Glomerular endothelial cell (primary cell): Measurements from ENCODE around the gene GALNT11. TPM values are rescaled to one million over a fixed set of nuclear protein-coding genes. Genes with fewer than 3 reads are reported as not detected.
"Not testable (repeated sequence)": the region's sequence is repeated elsewhere in the genome, so short reads cannot be mapped to it uniquely, and the experiment has no call there.

Experiments used
- DNase-seq: peaks from one replicate; pipeline ENCODE4 v3.0.0-alpha.2; 2011; ENCODE audit warnings: low read depth, low spot score; ENCODE audit errors: extremely low read depth
- total RNA-seq: library from RNA; depleted of rRNA; stranded (reverse); fragments of >200 nt; gene quantifications from 2 replicates; pipeline ENCODE4 v1.2.3, GENCODE V29; 2015

GALNT11 gene
- total RNA-seq, 1 donor from 2014 or later = 52.6 TPM

DNA sequence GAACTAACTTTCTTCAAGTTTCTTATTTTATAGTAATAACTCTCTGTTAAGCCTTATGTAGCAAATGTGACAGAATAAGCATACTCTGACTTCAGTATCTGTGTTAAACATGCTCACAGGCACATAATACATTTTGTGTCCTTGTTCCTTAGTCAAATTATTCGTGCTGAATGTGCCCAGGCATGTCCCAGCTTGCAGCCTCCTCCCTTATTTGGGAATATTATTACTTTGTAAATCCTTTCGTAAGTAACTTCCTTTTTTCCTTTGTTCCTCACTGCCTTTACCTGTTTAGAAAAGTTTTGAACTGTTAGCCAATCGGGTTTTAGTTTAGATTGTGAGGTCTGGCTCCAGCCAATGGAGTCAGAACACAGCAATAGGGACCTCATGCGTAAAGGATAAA, 46.9 kb downstream of the GALNT11 start:
- no peak for DNase-seq

DNA sequence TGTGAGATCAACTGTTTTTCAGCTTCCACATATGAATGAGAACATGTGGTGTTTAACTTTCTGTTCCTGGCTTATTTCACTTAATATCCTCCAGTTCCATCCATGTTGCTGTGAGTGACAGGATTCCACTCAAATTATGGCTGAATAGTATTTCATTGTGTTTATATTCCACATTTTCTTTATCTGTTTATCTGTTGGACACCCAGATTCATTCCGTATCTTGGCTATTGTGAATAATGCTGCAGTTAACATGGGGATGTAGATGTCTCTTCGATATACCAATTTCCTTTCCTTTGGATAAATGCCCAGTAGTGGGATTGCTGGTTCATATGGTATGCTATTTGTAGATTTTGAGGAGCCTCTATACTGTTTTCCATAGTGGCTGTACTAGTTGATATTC, 47.9 kb downstream of the GALNT11 start:
- DNase-seq = no peak

DNA sequence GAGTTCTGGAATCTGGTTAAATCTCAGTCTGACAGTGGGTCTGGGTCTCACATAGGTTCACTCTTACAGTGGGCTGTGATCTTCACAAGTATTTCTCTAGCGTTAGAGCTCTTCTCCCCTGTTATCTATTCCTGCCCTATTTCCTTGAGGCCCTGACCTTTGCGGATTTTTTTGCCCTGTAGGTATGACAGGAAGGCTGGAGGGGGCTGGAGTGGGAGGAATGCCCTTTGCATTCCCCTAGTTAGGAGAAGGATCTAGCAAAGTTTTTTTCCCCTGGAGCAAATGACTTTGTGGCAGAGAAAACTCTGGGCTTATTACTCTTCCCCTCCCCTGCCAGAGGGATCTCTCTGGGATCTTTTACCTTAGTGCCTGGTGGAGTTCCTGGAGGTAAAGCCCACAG, 49.2 kb downstream of the GALNT11 start:
- DNase-seq = no peak

DNA sequence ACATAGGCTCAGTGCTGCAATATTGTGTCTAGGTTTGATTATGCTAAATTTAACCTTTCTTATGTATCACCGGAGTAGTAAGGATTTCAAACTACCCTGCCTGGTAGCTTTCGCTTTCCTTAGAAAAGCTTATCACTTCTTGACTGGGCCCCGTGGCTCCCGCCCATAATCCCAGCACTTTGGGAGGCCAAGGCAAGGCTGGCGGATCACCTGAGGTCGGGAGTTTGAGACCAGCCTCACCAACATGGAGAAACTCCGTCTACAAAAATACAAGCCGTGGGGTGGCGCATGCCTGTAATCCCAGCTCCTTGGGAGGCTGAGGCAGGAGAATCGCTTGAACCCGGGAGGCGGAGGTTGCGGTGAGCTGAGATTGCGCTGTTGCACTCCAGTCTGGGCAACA, 49.9 kb downstream of the GALNT11 start:
- DNase-seq = not testable (repeated sequence)

DNA sequence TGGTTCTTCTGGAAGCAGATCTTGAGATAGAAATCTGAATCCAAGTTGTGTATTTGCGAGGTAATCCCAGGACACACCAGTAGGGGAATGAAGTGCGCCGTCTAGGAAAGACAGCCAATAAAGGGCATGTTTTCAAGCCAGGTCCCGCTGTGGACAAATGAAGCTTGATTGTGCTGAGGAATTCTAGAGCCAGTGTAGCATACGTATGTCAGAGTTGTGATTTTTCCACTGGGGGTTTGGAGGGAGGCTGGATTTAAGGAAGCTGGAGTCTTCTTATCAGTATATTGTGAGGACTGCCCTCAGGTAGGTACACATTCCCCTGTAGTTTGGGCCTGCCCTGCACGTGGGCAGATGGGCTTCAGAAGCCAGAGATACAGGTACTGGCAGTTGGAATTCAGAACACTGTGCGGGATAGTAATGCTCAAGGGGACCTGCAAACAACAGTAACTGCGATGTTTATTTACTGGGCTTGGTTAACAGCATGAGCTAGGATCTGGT, 50.9 kb downstream of the GALNT11 start:
- no peak for DNase-seq

DNA sequence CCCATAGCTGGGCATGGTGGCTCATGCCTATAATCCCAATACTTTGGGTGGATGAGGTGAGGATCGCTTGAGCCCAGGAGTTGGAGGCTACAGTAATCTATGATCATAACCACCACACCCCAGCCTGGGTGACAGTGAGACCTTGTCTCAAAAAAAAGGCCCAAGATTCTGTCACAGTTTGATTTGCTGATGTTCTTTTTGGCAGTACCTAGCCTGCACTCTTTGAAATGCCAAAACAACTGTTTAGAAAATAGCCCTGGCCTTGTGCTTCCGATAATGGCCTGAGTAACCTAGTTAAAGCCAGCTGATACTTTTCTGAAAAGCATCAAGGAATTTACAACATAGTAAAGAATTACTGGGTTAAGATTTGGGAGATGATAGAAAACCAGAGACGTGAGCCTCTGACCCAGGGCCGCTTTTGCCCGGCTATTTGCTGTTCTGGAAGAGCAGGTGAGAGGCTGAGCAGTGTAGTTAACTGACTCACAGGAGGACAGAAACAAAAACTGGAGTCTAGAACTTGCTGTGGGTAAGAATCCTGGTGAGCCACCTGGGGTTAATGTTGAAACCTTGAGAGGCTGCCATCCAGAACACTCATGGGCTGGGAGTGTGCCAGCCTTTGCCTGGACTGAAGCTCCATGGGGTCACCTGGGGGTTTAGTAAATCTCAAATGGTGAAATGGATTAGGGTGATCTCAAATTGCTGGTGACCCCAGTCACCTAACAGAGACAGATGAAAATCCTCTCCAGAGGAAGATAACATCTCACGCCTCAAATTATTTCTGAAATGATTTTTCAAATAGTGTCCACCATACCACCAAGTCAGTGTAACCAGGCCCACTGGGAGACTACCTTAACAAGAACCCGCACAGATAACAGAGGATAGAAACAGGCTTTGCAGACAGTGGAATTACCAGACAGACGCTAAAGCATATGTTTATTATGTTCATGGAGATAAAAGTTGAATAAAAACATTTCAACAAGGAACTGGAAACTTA, 51.8 kb downstream of the GALNT11 start:
- no peak for DNase-seq

DNA sequence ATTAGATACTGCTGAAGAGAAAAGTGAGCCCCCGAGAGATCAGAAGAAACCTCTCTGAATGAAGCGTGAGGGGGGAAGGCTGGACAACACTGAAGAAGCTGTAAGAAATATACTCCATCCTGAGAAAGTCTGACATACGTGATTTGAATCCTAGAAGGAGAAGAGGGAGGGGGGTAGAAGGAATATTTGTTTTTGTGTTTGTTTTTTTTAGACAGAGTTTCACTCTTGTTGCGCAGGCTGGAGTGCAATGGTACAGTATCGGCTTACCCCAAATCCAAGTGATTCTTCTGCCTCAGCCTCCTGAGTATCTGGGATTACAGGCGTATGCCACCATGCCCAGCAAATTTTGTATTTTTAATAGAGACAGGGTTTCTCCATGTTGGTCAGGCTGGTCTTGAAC, 52.6 kb downstream of the GALNT11 start:
- no peak for DNase-seq

DNA sequence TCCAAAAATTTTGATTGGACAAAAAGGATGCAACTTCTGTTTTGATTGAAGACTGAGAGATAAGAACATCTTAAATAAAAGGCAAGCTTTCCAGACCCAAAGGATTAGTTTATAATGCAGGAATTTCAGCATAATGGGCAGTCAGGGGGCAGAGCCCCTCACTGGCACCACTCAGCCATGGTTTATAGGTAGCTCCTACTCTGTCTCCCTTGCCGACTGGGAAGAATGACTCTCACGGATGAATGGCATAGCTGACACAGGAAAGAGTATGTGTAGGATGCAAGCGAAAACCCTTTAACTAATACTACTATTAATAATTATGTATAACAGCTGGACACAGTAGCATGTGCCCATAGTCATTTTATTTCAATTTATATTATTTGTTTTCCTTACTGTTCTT, 53.3 kb downstream of the GALNT11 start:
- no peak for DNase-seq

DNA sequence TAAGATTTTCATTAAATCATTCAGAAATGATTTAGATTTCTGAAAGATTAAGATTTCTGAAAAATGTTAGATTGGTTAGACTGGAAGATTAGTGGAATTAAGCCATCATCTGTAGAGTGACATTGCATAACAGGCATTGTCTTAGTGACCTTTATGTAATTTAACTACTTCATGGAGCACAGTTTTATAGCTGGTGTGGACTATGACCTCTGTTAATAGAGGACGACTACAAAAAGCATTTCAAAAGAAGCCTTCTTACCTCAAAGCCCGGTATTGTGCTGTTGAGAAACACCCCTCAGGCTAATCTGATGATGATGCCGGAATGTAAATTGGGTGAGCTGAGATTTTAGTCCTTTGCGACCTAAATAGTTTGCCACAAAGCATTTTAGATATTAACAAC, 55.6 kb downstream of the GALNT11 start:
- DNase-seq = no peak

DNA sequence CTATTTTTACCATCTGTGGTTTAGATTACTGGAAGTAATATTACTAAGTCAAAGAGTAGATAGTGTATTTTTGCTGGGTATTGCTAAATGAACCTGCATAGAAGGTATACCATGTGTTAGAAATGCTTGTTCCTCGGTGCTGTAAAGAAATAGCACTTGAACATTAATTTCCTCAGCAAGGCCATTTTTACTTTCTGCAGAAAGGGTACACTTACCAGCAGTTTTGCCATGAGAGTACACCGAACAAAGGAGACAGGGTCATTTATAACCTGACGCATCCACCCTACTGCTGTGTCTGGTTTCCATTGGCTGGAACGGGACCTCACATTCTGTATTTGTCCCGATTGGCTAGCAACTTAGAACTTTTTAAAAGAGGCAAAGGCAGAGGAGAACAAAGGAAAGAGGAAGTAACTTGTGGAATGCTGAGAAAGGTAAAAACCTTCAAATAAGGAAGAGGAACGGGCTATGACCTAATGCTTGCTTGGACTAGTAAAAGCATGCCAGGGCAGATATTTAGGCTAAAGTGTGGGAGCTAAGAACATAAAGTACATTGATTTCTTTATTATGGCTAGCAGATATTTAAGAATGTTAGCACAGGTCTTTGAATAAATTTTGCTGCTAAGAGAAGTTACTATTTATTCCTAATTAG, 56.7 kb downstream of the GALNT11 start:
- not testable (repeated sequence) for DNase-seq

DNA sequence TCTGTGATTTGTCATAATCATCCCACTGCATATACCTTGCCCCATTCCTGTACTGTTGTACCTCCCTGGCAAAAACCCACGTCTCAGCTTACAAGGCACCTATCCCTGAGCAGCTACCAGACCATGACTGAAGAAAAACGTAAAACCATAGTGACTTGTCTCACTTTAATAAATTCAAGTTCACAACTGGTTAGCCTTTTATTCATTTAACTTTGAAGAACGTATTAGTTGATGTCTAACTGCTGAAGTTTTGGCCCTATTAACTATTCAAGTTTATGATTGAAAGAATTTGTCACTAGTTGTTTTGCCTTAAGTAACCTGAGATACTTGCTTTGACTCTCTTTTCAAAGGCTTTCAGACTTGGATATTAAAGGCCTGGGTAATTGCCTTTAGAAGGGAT, 59.7 kb downstream of the GALNT11 start:
- no peak for DNase-seq

DNA sequence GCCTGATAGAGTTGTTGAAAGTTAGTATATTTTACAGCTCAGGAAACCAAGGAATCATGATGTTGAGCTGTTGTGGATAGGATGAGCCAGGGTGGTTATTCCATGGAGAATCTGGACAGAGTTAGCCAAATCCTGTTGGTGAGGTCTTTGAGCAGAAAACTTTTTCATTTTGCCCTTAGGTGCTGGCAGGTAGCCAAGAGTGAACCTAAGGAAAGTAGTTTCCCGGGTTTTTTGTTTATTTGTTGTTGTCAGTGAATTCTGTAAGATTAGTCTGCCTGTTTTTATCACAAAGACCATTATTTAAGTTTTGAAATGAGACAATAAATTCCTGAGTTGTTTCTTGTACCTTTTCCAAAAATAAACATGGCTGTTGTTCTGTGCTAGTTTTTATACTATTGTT, 61.0 kb downstream of the GALNT11 start:
- no peak for DNase-seq

DNA sequence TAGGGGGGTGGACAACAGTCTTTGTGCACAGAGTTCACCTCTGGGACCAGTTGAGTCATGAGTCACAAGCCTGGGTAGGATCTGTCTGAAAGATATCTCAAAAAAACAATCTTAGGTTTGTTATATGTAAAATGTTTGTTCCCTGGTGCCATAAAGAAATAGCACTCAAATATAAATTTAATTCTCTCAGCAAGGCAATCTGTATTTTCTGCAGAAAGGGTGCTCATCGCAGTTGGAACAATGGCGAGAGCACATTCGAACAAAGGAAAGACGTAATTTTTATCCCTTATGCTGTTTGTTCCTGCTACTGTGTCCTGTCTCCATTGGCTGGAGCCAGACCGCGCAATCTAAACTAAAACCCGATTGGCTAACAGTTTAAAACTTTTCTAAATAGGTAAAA, 63.7 kb downstream of the GALNT11 start:
- DNase-seq = no peak

DNA sequence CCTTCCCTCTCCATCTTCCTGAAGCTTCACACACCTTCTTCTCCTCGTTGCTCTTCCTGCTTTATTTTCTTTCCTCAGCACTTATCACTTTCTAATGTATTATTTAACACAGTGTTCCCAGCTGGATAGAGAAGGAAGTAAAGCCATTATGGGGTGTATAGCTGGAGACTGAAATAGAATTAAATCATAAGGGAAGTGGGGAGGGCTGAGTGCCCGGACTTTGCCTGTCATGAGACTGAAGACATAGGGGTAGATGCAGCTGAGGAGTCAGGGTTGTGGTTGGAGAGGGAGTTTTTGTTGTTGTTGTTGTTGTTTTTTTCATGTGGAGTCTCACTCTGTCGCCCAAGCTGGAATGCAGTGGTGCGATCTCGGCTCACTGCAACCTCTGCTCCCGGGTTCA, 65.3 kb downstream of the GALNT11 start:
- DNase-seq = no peak

DNA sequence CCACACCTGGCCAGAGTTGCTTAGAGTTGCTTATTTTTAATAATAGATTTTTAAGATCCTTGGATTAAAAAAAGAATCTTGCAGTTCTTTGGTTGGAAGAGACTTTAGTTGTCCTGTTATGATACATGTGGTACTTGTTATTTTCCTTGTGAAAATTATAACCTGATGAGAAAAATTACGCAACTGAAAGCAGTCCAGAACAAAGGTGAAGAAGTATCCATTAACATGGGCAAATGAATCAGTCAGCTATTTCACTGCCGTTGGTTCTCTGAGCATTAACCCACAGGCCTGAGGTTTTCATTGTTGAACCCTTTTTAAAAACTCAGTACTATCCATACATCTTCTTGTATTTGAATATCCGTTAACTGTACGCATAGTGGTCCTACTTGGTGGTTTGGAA, 68.2 kb downstream of the GALNT11 start:
- no peak for DNase-seq

DNA sequence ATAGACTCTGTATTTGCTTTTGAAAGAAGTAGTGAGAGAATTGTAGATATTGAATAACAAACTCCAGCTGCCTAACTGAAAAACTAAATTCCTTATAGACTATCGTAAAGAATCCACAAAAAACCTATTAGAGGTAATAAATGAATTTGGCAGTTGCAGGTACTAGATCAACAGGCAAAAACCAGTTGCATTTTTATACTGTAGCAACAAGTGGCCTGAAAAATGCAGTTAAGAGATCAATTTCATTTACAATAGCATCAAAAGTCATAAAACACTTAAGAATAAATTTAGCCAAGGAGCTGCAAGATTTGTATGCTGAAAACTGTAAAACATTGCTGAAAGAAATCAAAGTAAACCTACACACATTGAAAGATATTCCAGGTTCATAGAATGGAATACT, 70.3 kb downstream of the GALNT11 start:
- DNase-seq = no peak

DNA sequence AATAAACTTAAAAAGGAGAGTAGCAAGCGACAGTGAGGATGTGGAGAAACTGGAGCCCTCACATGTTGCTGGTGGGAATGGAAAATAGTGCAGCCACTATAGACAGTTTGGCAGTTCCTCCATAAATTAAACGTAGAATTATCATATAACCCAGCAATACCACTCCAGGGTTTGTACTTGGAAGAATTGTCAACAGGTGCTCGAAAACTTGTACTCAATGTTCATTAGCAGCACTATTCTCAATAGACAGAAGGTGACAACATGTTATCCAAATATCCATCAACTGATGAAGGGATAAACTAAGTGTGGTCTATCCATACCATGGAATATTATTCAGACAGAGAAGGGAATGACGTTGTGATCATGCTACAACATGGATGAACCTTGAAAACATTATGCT, 71.9 kb downstream of the GALNT11 start:
- DNase-seq = no peak

DNA sequence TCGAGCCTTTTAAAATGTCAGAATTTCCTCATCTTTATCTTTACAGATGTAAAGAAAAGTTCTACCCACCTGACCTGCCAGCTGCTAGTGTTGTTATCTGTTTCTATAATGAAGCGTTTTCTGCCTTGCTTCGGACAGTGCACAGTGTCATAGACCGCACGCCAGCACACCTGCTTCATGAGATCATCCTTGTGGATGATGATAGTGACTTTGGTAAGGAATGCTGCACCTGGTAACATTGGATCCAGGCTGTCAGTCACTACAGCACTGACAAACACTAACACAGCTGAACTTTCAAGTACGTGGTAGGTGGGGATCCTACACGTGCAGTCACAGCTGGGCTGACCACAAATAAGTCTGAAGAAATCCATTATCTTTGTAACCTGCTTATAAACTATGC, 77.6 kb downstream of the GALNT11 start:
- no peak for DNase-seq

DNA sequence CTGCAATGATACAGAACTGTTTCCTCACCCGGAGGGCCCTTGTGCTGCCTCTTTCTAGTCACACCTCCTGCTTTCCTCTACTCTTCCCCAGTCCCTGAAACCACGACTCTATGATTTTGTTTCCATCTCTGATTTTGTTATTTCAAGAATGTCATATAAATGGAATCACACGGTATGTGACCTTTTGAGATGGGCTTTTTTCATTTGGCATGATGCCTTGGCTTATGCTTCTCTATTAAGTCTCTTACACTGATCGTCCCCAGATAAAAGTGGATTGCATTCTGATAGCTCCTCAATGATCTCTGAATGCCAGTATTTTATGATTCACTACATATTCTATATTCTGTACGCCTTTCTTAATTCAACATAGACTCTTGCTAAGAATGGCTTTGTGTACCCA, 78.2 kb downstream of the GALNT11 start:
- no peak for DNase-seq

DNA sequence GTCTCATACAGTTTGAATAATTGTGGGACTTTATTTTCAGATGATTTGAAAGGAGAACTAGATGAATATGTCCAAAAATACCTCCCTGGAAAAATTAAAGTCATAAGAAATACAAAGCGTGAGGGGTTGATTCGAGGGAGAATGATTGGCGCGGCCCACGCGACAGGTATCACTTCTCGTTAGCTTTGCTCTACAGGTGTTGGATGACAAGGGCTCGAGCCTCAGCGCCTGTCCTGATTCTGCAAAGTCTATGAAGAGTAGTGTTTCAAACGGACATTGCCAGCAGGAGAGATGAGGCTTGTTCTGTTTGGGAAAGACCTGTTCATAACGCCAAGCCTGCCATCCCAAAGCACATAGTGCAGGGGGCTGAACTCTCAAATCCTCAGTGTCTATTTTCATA, 79.7 kb downstream of the GALNT11 start:
- DNase-seq = no peak

DNA sequence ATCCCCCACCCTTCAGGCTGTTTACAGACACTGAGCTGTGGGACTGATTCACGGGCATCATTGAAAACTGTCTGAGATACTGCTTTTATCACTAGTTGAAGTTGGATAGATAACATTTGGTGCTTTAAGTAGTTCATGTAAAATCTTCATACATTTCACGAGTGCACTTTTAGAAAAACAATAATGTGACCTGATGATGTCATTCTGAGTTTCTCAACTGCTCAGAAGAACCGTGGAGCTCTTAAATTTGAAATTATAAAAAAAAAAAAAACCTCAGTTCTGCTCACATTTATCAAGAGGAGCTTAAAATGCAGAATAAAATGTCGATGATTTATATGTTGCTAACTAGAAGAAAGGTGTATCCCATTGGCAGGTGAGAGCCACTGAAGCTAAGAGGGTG, 81.5 kb downstream of the GALNT11 start:
- DNase-seq = no peak

DNA sequence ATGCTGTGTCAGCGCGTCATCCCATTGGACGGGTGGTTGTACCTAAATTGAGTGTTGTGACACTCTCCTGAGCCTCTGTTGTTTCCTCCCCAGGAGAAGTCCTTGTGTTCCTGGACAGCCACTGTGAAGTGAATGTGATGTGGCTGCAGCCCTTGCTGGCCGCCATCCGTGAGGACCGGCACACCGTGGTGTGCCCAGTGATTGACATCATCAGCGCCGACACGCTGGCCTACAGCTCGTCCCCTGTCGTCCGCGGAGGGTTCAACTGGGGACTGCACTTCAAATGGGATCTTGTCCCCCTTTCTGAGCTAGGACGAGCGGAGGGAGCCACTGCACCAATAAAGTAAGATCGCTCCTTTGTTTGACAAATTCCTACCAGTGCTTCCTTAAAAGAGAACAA, 82.5 kb downstream of the GALNT11 start:
- DNase-seq = no peak
